ENCODE measurements around the gene PHACTR2.

Gene PHACTR2

DNA sequence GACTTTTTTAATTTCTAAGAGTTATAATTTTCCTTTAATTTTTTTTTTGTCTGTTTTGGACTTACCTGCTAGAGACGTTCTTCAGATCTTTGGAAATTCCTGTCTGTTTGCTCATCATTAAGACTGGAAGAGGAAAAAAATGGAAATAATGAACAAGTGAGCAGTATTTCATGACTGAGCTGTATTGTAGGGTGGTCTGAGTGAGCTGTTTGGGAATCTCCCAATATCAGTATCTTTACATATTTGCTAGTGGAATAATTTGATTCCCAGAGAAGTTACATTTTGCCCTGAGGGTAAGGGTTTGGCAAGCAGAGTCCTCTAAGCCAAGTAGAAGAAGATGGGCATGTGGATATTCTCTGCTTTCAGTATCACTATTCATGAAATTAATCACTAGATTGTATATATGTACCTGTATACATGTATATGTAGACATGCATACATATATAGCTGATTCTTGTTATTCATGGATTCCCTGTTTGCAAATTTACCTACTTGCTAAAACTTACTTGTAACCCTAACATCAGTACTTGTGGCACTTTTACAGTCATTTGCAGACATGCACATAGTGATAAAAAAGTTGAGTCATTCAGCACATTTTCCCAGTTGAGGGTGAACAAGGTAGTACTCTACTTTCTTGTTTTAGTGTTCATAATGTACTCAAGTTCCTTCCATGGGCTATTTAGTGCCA, 200.0 kb downstream of the PHACTR2 start:
- Histone ChIP-seq H3K4me3 (no peak overlapping the region), H3K27ac (no peak overlapping the region)

DNA sequence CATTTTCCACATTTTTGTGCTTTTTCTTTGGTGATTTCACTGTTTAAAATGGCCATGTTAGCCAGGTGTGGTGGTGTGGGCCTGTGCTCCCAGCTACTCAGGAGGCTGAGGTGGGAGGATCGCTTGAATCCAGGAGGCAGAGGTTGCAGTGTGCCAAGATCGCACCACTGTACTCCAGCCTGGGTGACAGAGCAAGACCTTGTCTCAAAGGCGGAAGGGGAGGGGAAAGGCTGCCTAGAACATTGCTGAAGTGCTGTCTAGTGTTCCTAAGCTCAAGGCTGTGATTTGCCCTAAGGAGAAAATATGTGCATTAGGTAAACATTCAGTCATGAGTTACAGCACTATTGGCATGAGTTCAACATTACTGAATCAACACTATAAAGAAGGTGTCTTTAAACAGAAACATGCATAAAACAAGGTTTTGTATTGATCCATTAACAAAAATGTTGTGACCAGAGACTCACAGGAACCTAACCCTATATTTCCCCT, 200.6 kb downstream of the PHACTR2 start:
- Histone ChIP-seq H3K4me3 (no peak overlapping the region), H3K27ac (no peak overlapping the region)

DNA sequence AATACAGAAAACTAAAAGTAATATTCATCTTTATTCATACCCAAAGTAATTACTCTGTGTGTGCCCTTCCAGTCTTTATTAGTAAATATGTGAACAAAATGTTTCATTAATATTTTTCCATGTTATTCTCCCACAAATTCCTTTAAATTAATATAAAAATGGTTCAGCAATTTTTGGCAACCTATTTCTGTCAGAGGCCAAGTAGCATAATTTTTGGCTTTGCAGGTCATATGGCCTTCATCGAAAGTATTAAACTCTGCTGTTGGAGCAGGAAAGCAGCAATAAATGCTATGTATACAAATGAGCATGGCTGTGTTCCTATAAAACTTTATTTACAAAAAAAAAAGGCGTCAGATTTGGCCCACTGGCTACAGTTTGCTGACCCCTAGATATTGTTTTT, 202.6 kb downstream of the PHACTR2 start:
- H3K4me3 ChIP-seq, result no peak overlapping the region
- H3K27ac ChIP-seq, result no peak overlapping the region

All from skin epidermis (tissue), 12 donors.